Anterior cingulate cortex (tissue), 58 donors: ENCODE measurements around the gene JMJD8.

ENCODE experiments used
- DNase-seq, 58 donors: peaks; one replicate each; lab custom pipeline; 2025; lab: John Stamatoyannopoulos, UW

The JMJD8 gene

DNA sequence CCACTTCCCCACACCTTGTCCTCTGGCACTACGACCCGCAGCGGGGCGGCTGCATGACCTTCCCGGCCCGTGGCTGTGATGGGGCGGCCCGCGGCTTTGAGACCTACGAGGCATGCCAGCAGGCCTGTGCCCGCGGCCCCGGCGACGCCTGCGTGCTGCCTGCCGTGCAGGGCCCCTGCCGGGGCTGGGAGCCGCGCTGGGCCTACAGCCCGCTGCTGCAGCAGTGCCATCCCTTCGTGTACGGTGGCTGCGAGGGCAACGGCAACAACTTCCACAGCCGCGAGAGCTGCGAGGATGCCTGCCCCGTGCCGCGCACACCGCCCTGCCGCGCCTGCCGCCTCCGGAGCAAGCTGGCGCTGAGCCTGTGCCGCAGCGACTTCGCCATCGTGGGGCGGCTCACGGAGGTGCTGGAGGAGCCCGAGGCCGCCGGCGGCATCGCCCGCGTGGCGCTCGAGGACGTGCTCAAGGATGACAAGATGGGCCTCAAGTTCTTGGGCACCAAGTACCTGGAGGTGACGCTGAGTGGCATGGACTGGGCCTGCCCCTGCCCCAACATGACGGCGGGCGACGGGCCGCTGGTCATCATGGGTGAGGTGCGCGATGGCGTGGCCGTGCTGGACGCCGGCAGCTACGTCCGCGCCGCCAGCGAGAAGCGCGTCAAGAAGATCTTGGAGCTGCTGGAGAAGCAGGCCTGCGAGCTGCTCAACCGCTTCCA is 50.6 kb downstream of the JMJD8 start:
- DNase-seq: no peak

DNA sequence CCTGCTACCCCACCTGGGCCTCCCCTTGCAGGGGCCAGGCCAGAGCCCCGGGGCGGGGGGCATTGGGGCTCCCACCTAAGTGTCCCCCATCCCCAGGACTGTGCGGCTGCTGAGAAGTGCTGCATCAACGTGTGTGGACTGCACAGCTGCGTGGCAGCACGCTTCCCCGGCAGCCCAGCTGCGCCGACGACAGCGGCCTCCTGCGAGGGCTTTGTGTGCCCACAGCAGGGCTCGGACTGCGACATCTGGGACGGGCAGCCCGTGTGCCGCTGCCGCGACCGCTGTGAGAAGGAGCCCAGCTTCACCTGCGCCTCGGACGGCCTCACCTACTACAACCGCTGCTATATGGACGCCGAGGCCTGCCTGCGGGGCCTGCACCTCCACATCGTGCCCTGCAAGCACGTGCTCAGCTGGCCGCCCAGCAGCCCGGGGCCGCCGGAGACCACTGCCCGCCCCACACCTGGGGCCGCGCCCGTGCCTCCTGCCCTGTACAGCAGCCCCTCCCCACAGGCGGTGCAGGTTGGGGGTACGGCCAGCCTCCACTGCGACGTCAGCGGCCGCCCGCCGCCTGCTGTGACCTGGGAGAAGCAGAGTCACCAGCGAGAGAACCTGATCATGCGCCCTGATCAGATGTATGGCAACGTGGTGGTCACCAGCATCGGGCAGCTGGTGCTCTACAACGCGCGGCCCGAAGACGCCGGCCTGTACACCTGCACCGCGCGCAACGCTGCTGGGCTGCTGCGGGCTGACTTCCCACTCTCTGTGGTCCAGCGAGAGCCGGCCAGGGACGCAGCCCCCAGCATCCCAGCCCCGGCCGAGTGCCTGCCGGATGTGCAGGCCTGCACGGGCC is 51.4 kb downstream of the JMJD8 start:
- DNase-seq: no peak

DNA sequence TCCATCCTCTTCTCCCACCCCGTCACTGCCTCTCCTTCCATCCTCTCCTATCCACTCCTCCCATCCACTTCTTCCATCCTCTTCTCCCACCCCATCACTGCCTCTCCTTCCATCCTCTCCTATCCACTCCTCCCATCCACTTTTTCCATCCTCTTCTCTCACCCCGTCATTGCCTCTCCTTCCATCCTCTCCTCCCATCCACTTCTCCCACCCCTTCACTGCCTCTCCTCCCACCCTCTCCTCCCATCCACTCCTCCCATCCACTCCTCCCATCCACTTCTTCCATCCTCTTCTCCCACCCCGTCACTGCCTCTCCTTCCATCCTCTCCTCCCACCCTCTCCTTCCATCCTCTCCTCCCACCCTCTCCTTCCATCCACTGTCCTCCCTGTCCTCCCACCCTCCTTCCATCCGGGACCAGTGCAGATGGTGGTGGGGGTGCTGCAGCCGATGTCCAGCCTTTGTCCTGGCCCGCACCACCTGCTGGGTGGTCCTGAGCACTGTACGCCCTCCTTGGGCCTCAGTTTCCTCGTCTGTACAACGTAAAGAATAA is 52.3 kb downstream of the JMJD8 start:
- no peak for DNase-seq
